ENCODE results near the gene KIAA1958. TPM values are rescaled to one million over a fixed set of nuclear protein-coding genes. Genes with fewer than 3 reads are reported as not detected.

Gene KIAA1958
- total RNA-seq, 1 experiment from 2014 or later: 6.6 TPM

GRCh38 chr9:112552229-112553056 lies 65.8 kb downstream of the KIAA1958 start:
- no peak for DNase-seq (ENCODE audit: extremely low read depth, low read depth)

- no peak for DNase-seq (ENCODE audit: extremely low read depth, low read depth)
Observed at GRCh38 chr9:112553256-112553826, 66.7 kb downstream of the KIAA1958 start.

GRCh38 chr9:112554516-112554915 lies 67.9 kb downstream of the KIAA1958 start:
- no peak for DNase-seq (ENCODE audit: extremely low read depth, low read depth)

DNA sequence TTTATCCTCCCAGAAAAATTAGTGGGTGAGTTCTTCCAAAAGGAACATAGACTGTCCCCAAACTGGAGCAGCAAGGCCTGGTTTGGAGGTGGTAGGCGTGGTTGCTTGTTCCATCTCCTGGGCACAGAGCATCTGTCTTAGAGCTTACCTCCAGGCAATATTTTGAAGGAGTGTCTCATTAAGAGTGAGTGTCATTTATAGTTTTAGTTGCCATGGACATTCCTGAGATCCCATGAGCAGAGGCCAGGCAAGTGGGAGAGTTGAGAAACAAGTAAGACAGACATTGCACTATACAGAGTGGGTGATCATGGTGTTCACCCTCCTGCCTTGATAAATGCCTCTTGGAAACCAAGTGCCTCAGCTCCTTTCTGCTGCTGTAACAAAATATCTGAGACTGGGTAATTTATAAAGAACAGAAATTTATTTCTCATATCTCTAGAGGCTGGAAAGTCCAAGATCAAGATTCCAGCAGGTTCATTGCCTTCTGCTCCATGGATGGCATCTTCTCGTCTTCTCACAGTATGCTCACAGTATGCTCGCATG lies 68.5 kb downstream of the KIAA1958 start:
- DNase-seq (ENCODE audit: extremely low read depth, low read depth): no peak

DNA sequence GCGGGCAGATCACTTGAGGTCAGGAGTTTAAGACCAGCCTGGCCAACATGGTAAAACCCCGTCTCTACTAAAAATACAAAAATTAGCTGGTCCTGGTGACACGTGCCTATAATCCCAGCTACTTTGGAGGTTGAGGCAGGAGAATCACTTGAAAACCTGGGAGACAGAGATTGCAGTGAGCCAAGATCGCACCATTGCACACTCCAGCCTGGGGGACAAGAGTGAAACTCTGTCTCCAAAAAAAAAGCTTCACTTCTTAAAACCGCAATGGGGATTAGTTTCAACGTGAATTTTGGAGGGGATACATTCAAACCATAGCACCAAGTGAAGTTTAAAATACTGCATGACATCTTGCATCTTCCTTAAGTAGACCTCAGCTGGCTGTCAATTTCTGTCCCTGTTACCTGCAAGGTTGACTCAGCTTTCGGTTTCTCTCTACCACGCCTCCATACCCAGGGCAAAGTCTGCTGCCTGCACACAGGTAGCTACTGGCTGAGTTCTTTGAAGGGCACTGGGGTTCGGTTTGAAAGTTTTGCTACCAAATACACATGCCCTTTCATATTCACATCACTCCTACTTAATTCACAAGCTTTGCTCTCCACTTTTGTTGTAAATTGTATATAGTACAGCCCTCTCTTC lies 69.3 kb downstream of the KIAA1958 start:
- DNase-seq (ENCODE audit: extremely low read depth, low read depth): no peak

DNA sequence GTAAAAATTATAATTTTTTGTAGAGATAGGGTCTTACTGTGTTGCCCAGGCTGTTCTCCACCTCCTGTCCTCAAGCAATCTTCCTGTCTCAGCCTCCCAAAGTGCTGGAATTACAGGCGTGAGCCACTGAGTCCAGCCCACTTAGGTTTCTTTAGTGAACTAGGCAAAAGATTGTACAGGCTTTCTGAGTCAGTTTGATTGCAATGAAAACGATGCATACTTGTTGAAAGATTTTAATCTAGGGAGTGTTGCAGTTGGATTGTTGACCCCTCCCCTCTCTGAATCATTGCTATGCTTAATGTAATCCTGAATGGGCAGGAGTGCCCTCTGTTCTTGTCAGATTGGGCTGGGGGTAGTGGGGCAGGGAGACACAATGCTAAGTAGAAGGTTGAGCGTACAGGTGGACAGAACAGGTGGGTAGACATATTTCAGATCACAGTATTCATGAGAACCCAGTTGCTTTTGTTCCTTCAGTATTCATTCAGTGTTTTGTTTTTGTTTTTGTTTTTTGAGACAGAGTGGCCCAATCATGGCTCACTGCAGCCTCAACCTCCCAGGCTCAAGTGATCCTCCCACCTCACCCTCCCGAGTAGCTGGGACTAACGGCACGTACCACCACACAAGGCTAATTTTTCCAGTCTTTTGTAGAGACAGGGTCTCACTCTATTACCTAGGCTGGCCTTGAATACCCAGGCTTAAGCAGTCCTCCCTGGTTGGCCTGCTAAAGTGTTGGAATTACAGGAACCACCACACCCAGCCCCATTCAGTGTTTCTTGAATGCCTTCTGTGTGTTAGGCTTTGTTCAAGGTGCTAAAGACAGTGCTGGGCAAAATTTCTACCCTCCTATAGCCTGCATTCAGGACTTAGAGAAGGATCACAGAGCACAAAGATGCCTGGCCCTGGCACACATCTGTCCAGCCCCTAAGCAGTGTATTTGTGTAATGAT lies 70.1 kb downstream of the KIAA1958 start:
- no peak for DNase-seq (ENCODE audit: extremely low read depth, low read depth)

DNA sequence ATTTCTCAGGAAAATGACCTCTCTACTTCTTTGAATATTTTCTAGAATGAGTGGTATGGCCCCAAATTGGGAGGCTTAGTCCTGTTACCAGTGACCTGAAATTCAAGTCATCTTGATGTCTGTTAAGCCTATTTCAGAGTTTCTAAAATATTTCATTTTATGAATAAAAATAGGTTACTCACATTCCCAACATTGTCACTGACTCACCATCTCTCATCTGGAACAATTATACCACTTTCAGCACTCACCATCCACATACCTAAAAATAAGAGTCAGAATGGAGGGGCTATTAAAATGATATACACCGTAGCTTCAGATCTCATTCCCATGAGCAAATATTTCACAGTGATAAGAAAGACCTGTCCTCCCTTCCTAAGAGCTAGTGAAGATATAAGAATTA lies 71.8 kb downstream of the KIAA1958 start:
- no peak for DNase-seq (ENCODE audit: extremely low read depth, low read depth)

DNA sequence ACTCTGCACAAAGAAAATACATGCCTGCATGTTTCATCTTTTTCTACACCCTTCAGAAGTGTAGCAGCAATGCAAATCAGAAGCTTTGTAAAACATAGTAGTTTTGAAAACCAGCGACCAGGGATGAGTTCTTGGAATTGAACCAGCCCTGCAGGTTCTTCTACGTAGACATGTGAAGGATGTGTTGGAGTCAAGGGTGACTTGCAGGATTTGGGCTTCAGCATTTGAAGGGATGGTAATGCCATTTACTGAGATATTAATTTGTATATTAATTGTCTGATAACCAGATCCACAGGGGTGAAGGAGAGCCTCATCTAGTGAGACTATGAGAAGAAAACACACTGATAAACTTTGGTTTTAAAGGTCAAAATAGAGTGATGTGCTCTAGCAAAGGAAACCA lies 72.4 kb downstream of the KIAA1958 start:
- no peak for DNase-seq (ENCODE audit: extremely low read depth, low read depth)

DNA sequence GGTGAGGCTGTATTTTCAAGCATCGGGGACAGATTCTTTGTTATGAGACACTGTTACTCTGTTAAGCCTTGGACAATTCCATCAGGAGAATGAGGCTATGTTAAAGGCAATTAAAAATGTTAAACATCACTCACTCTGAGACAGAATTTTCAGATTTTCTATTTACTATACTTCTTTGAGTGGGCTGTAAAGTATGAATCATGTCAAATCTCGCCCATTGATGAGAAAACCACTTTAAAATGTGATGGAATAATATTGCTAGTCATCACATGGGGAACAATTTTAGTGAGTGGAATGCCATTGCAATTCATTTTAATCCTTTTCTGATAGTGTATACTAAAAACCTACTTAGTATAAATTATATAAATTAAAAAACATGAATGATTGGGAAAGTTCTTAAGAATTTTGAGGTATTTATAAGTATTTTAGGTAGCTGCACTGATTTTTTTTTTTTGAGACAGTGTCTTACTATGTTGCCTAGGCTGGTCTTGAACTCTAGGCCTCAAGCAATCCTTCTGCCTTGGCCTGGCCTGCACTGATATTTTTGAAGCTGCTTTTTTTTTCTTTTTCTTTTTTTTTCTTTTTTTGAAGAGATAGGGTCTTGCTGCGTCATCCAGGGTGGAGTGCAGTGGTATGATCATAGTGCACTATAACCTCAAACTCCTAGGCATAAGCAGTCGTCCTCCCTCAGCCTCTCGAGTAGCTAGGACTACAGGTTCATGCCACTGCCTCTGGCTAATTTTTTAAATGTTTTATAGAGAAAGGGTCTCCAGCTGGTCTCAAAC lies 73.2 kb downstream of the KIAA1958 start:
- no peak for DNase-seq (ENCODE audit: extremely low read depth, low read depth)

DNA sequence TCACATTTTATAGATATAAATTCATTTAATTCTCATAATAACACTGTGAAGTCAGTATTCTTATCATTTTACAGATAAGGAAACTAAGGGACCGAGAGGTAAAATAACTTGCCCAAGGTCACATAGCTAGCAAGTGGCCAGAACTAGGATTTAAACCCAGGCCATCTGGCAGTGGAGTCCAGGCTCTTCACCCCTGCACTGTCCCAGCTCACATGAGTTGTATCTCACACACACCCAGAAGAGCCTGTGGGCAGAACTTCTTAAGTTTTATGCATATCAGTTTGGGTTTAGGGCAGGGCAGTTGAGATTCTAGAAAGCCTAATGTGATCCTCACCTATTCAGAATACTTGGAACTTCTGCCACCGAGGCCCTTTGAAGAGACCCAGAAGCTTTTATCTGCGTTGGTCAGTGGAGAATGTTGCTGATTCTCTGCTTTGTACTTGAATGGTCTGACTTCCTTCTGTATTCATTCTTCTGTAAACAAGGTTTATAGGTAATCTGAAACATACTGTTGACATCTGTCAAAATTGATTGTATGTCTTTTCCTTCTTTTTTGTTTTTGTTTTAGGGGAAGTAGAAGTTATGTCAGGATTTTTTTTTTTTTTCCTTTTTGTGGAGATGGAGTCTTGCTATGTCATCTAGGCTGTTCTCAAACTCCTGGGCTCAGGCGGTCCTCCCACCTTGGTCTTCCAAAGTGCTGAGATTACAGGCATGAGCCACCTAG lies 75.8 kb downstream of the KIAA1958 start:
- no peak for DNase-seq (ENCODE audit: extremely low read depth, low read depth)

- DNase-seq (ENCODE audit: extremely low read depth, low read depth): no peak
Observed at GRCh38 chr9:112569186-112569585, 82.6 kb downstream of the KIAA1958 start.

DNA sequence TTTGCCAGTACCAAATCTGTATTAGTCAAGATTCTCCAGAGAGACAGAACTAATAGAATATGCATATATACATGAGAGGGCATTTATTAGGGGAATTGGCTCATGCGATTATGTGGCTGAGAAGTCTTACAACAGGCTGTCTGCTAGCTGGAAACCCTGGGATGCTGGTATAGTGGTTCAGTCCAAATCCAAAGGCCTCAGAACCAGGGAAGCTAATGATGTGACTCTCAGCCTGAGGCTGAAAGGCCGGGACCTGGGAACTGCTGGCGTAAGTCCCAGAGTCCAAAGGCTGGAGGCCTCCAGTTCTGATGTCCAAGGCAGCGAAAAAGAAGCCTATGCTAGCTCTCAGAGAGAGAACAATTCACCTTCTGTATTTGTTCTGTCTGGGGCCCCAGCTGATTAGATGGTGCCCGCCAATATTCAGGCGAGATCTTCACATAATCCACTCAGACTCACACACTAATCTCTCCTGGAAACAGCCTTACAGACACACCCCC lies 84.1 kb downstream of the KIAA1958 start:
- DNase-seq (ENCODE audit: extremely low read depth, low read depth): no peak

- no peak for DNase-seq (ENCODE audit: extremely low read depth, low read depth)
Observed at GRCh38 chr9:112571624-112572355, 85.2 kb downstream of the KIAA1958 start.

- DNase-seq (ENCODE audit: extremely low read depth, low read depth): no peak
Observed at GRCh38 chr9:112572416-112572815, 85.8 kb downstream of the KIAA1958 start.

DNA sequence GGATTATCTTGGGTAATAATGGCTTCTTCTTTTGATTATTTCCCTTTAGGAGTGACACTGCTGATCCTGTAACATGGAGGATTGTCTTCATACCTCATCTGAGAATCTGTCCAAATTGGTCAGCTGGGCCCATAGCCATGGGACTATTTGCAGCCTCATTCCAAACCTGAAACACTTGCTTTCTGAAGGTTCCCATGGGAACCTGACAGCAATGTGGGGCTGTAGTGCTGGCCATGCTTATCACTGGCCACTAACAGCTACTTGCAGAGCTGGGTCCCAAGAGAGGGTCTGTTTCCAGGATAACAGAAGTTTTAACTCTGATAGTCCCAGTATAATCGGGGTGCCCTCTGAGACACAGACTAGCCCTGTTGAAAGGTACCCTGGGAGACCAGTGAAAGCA lies 87.4 kb downstream of the KIAA1958 start:
- no peak for DNase-seq (ENCODE audit: extremely low read depth, low read depth)

- no peak for DNase-seq (ENCODE audit: extremely low read depth, low read depth)
Observed at GRCh38 chr9:112575107-112575506, 88.5 kb downstream of the KIAA1958 start.

GRCh38 chr9:112581469-112582176 lies 95.0 kb downstream of the KIAA1958 start:
- DNase-seq (ENCODE audit: extremely low read depth, low read depth): no peak

Data from NCI-H460 (cell line).